ENCODE results near the gene FGF6.
"Not testable (repeated sequence)": the region's sequence is repeated elsewhere in the genome, so short reads cannot be mapped to it uniquely, and the experiment has no call there.

The FGF6 gene

GRCh38 chr12:4445156-4446101 lies at the start of gene FGF6:
Gene FGF6, minus strand, starts transcription at chr12:4445815. Its CDS starts 245 bp downstream, at chr12:4445570.
- DNase-seq = no peak

GRCh38 chr12:4490973-4491372 lies 45.4 kb upstream of the FGF6 start:
- no peak for DNase-seq

DNA sequence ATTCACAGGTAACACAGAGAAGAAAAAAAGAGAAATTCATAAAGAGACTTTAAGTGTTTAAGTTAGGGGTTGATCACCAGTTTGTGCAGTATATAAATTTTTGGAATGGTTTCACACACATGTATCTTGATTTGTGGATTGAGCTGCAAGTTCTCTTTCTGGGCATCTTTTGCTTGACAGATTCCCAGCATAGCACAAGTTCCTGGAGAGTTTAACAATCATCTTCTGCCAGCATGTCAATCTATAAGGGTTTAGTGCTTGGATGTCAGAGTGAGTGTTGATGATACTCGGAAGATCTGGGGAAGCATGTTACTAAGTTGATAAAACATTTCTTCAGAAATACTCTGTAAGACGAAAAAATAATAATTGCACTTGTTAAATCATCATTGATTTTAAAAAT lies 43.9 kb upstream of the FGF6 start:
- no peak for DNase-seq

DNA sequence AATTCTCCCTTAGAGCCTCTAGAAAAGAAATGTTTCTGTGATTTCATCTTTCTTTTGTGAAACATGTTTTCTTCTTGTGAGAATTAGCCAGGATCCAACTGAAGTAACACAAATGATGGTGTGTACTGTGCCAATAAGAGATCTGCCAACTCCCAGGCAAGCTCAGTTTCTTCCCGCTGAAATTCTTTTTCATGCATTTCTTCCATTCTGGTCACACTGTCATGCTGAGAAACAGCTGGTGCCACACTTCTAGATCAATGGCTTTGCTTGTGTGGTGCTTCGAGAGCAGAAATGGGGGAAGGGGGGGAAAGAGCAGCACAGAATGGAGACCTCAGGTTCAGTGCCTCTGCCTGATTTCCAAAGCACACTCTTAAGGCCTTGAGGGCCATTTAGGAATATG lies 41.4 kb upstream of the FGF6 start:
- DNase-seq = no peak

- DNase-seq = no peak
Observed at GRCh38 chr12:4486049-4486699, 40.6 kb upstream of the FGF6 start.

GRCh38 chr12:4483885-4484823 lies 38.5 kb upstream of the FGF6 start:
- DNase-seq = no peak

GRCh38 chr12:4482936-4483335 lies 37.3 kb upstream of the FGF6 start:
- no peak for DNase-seq

DNA sequence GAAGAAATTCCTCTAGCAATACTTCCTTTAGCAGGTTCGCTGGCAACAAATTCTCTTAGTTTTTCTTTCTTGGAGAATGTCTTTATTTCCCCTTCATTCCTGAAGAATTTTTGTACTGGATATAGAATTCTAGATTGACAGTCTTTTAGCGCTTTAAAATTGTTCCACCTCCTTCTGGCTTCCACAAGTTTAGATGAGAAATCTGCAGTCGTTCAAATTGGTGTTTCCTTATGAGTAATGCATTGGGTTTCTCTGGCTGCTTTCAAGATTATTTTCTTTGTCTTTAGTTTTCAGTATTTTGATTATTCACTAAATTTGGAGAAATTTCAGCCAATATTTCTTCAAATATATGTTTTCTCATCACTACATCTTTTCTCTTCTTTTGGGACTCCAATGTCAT lies 33.3 kb upstream of the FGF6 start:
- DNase-seq = no peak

- DNase-seq = no peak
Observed at GRCh38 chr12:4477129-4477528, 31.5 kb upstream of the FGF6 start.

DNA sequence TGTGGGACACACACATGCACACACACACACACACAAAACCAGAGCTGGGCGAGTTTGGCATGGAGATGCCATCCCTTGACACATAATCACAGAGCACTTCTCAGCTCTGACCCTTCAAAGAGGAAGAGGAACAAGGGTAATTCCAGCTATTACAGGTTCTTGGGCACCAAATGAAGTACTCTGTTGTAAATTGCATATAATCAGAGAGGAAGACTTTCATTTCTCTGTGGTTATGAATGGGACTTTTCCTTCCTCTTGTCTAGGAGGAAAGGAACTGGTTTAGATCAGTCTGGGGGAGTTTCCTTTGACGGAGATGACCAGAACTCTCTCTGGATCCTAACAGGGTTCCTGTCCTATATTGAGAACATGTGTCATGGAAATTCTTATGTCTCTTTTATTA lies 26.4 kb upstream of the FGF6 start:
- no peak for DNase-seq

- DNase-seq = no peak
Observed at GRCh38 chr12:4471256-4471655, 25.6 kb upstream of the FGF6 start.

DNA sequence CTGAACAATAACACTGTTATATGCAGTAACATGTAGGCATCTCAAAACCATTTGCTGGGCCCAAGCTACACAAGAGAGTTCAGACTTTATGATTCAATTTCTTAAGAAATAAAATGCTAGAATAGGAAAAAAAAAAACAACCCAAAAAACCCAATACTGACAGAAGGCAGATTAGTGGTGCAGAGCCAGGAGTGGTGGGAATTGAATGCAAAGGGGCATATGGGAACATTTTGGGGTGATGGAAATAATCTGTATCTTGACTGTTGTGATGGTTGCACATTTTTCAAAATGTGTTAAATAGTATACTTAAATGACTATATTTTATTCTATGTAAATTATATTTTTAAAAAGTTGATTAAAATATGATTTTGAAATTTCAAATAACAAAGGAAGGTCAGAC lies 23.4 kb upstream of the FGF6 start:
- DNase-seq = no peak

- DNase-seq = no peak
Observed at GRCh38 chr12:4460761-4461160, 15.1 kb upstream of the FGF6 start.

- DNase-seq = not testable (repeated sequence)
Observed at GRCh38 chr12:4455849-4456248, 10.2 kb upstream of the FGF6 start.

DNA sequence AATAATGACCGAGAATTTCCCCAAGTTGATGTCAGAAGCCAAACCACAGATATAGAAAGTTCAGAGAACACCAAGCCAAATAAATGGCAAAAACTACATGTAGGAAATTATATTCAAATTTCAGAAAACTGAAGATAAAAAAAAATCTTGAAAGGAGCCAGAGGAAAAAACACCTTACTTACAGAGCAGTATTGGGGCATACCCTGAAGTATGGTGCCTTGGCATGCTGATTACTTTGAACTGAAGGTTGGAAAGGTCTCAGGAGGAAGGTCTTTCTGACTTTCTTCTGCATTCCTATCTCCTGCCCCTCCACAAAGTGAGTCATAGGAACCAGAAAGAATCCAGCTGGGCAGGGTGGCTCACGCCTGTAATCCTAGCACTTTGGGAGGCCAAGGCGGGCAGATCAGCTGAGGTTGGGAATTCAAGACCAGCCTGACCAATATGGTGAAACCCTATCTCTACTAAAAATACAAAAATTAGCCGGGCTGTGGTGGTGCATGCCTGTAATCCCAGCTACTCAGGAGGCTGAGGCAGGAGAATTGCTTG lies 8.8 kb upstream of the FGF6 start:
- no peak for DNase-seq

GRCh38 chr12:4451694-4452093 lies 6.1 kb upstream of the FGF6 start:
- no peak for DNase-seq

GRCh38 chr12:4450551-4451112 lies 5.0 kb upstream of the FGF6 start:
- no peak for DNase-seq

GRCh38 chr12:4449851-4450221 lies 4.2 kb upstream of the FGF6 start:
- DNase-seq = no peak

GRCh38 chr12:4448943-4449850 lies 3.6 kb upstream of the FGF6 start:
- DNase-seq = no peak

- no peak for DNase-seq
Observed at GRCh38 chr12:4448371-4448940, 2.8 kb upstream of the FGF6 start.

DNA sequence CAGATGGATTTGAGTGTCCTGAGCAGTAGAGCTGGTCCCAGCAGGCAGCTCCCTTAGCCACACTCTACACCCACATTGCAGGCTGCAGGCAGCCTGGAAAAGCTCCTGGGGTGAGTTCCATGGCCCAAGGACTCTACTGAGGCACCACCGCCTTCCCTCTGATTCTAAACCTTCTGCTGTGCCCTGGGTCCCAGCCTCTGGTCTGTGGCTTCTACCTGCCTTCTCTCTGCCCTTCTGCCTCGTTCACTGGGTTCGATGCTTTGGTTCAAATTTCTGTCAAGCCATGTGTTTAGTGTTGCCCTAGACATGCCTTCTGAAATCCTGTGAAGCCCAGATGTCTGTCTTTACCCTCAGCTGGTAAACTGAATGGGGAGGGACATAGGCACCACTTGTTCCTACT lies 1.5 kb upstream of the FGF6 start:
- DNase-seq = no peak

Data from HCEC 1CT (cell line).